KMS-11 (cell line): Measurements from ENCODE around the gene CSNK1A1.
A peak's percentile ranks its signal among the peaks of the same experiment; 100 is the strongest.

Experiments used
- H2AFZ ChIP-seq: fragments of 200-600 bp; sonication (generic); 2 replicates; pipeline ENCODE4 v1.6.1; 2016; ENCODE audit warnings: antibody characterized with exemption, mixed run types, low read depth
- H3K27ac ChIP-seq: fragments of 200-600 bp; sonication (generic); 2 replicates; pipeline ENCODE4 v1.6.1; 2016; ENCODE audit warnings: mild to moderate bottlenecking, mixed run types
- H3K27me3 ChIP-seq: fragments of 200-600 bp; sonication (generic); 2 replicates; pipeline ENCODE4 v1.6.1; 2017; ENCODE audit warnings: mild to moderate bottlenecking, low read depth, mixed run types, moderate library complexity; ENCODE audit not compliant: insufficient read depth
- H3K36me3 ChIP-seq: fragments of 200-600 bp; sonication (generic); 2 replicates; pipeline ENCODE4 v1.6.1; 2017; ENCODE audit warnings: mild to moderate bottlenecking, mixed run types; ENCODE audit not compliant: insufficient read depth
- H3K4me1 ChIP-seq: fragments of 200-600 bp; sonication (generic); 2 replicates; pipeline ENCODE4 v1.6.1; 2016; ENCODE audit warnings: mild to moderate bottlenecking, low read depth, mixed run types; ENCODE audit not compliant: poor library complexity, severe bottlenecking
- H3K4me2 ChIP-seq: fragments of 200-600 bp; sonication (generic); 2 replicates; pipeline ENCODE4 v1.7.0; 2016; ENCODE audit warnings: mild to moderate bottlenecking, mixed run types
- H3K4me3 ChIP-seq: fragments of 200-600 bp; sonication (generic); IDR thresholded peaks from 2 replicates; pipeline ENCODE4 v1.6.1; 2017; ENCODE audit warnings: low read depth, low read length, mixed read lengths; ENCODE audit not compliant: insufficient read depth
- H3K79me2 ChIP-seq: fragments of 200-600 bp; sonication (generic); 2 replicates; pipeline ENCODE4 v1.6.1; 2016; ENCODE audit warnings: low read depth, mixed run types; ENCODE audit not compliant: insufficient read depth
- H3K9ac ChIP-seq: fragments of 200-600 bp; sonication (generic); 2 replicates; pipeline ENCODE4 v1.6.1; 2016; ENCODE audit warnings: mild to moderate bottlenecking, mixed run types
- H4K20me1 ChIP-seq: fragments of 200-600 bp; sonication (generic); 2 replicates; pipeline ENCODE4 v1.6.1; 2016; ENCODE audit warnings: mild to moderate bottlenecking, mixed run types; ENCODE audit not compliant: insufficient read depth
- CTCF ChIP-seq: fragments of 200-600 bp; sonication (generic); conservative IDR thresholded peaks from 2 replicates; pipeline ENCODE4 v1.6.1; 2017; ENCODE audit warnings: low read depth, mild to moderate bottlenecking, antibody characterized with exemption, low read length, moderate library complexity, mixed read lengths

The CSNK1A1 gene

GRCh38 chr5:149561848-149562247 lies 10.6 kb upstream of the CSNK1A1 start:
- Histone ChIP-seq H3K27ac (peak overlapping the region; percentile 32), H3K79me2 (no peaks in the 10 kb centered on the region), H3K4me3 (no peak overlapping the region), H3K4me1 (peaks cover 41% of the 10 kb centered on the region), H3K36me3 (no peaks in the 10 kb centered on the region), H3K9ac (no peak overlapping the region), H3K27me3 (no peaks in the 10 kb centered on the region), H4K20me1 (no peaks in the 10 kb centered on the region), H2AFZ (peak overlapping the region; percentile 46; the same call in 1 of the 2 replicates), H3K4me2 (peak overlapping the region; percentile 58)
- no peak for TF ChIP-seq CTCF

GRCh38 chr5:149559706-149560105 lies 8.5 kb upstream of the CSNK1A1 start:
- Histone ChIP-seq H3K36me3 (no peaks in the 10 kb centered on the region), H3K4me3 (no peak overlapping the region), H3K79me2 (no peaks in the 10 kb centered on the region), H3K27me3 (no peaks in the 10 kb centered on the region), H3K27ac (no peak overlapping the region), H3K4me2 (no peak overlapping the region), H3K4me1 (peaks cover 41% of the 10 kb centered on the region), H4K20me1 (no peaks in the 10 kb centered on the region), H3K9ac (no peak overlapping the region), H2AFZ (no peak overlapping the region)
- TF ChIP-seq CTCF: no peak

GRCh38 chr5:149552553-149553160 lies 1.4 kb upstream of the CSNK1A1 start:
- Histone ChIP-seq H3K27me3 (no peaks in the 10 kb centered on the region), H3K9ac (no peak overlapping the region), H4K20me1 (no peaks in the 10 kb centered on the region), H3K4me3 (no peak overlapping the region), H3K4me2 (peak overlapping the region; percentile 82; the same call in 1 of the 2 replicates), H2AFZ (no peak overlapping the region), H3K4me1 (peaks cover 18% of the 10 kb centered on the region), H3K36me3 (no peaks in the 10 kb centered on the region), H3K79me2 (peaks cover 35% of the 10 kb centered on the region), H3K27ac (no peak overlapping the region)
- no peak for TF ChIP-seq CTCF

- no peaks in the 10 kb centered on the region for H3K36me3 ChIP-seq
- H2AFZ ChIP-seq: peak overlapping the region; percentile 72
- H3K4me2 ChIP-seq: peak overlapping the region; percentile 82
- peak; percentile 18; the same call in 1 of the 2 replicates for TF ChIP-seq CTCF
- no peak overlapping the region for H3K4me3 ChIP-seq
- peak overlapping the region; percentile 82 for H3K27ac ChIP-seq
- H4K20me1 ChIP-seq: no peaks in the 10 kb centered on the region
- peaks cover 41% of the 10 kb centered on the region for H3K79me2 ChIP-seq
- peak overlapping the region; percentile 91; the same call in 1 of the 2 replicates for H3K9ac ChIP-seq
- H3K4me1 ChIP-seq: peaks cover 18% of the 10 kb centered on the region
- H3K27me3 ChIP-seq: no peaks in the 10 kb centered on the region
These were observed 827 bp upstream of the CSNK1A1 start for GRCh38 chr5:149552038-149552494.
